H54 (cell line): Measurements from ENCODE around the gene LCE2C.
"Not testable (repeated sequence)": the region's sequence is repeated elsewhere in the genome, so short reads cannot be mapped to it uniquely, and the experiment has no call there.

Experiments used
- DNase-seq: peaks from one replicate; pipeline ENCODE4 v3.0.0; 2011; ENCODE audit warnings: low spot score, mixed read lengths; ENCODE audit not compliant: insufficient read length
- FAIRE-seq: peaks from 3 replicates; lab custom pipeline; 2011; peaks lifted over from hg19 to GRCh38; lab: Jason Lieb, UNC
- POLR2A ChIP-seq: IDR thresholded peaks from 2 replicates; pipeline ENCODE4 v1.6.1; 2011; ENCODE audit warnings: low read depth, mild to moderate bottlenecking, low read length

Gene LCE2C

GRCh38 chr1:152683846-152684245 lies 8.8 kb downstream of the LCE2C start:
- FAIRE-seq = no peak
- no peak for DNase-seq
- TF ChIP-seq POLR2A = no peak

GRCh38 chr1:152685823-152686222 lies 10.7 kb downstream of the LCE2C start, which contains the start of gene LCE2B:
LCE2B (plus strand) TSS chr1:152686123; CDS start chr1:152686844, 721 bp downstream.
- not testable (repeated sequence) for FAIRE-seq, DNase-seq

- DNase-seq = no peak
- no peak for FAIRE-seq
- TF ChIP-seq POLR2A = no peak
Measured at GRCh38 chr1:152697701-152698600, 22.9 kb downstream of the LCE2C start, which contains the start of gene LCE2A. LCE2A (plus strand) TSS chr1:152698345; CDS start chr1:152698902, 557 bp downstream.

GRCh38 chr1:152699746-152700145 lies 24.7 kb downstream of the LCE2C start:
- DNase-seq (no peak), FAIRE-seq (no peak)
- no peak for TF ChIP-seq POLR2A

- TF ChIP-seq POLR2A = no peak
- DNase-seq (no peak), FAIRE-seq (no peak)
Measured at GRCh38 chr1:152707860-152708259, 32.8 kb downstream of the LCE2C start, which contains the start of gene LCE4A. LCE4A (plus strand) TSS chr1:152708160; CDS start chr1:152709076, 916 bp downstream.

- TF ChIP-seq POLR2A = no peak
- no peak for FAIRE-seq
- DNase-seq = no peak
Measured at GRCh38 chr1:152718238-152718637, 43.2 kb downstream of the LCE2C start.

GRCh38 chr1:152725261-152725660 lies 50.2 kb downstream of the LCE2C start:
- TF ChIP-seq POLR2A = no peak
- no peak for FAIRE-seq

More at GRCh38 chr1:152725261-152725660, 50.2 kb downstream of the LCE2C start:
- no peak for DNase-seq
